ENCODE measurements around the gene DDX24.

DDX24 gene

GRCh38 chr14:94040796-94041195 lies 40.2 kb downstream of the DDX24 start:
- no peak for TF ChIP-seq CTCF (IDR thresholded peaks at IDR 0.05; ENCODE audit: insufficient read depth, low read depth, low read length, missing control alignments)
- no peak for DNase-seq (ENCODE audit: low read depth)
- no peak overlapping the region for H3K4me3 ChIP-seq (ENCODE audit: low read depth, low read length)

- no peak overlapping the region for H3K4me3 ChIP-seq (ENCODE audit: low read depth, low read length)
- no peak for DNase-seq (ENCODE audit: low read depth)
- TF ChIP-seq CTCF (IDR thresholded peaks at IDR 0.05; ENCODE audit: insufficient read depth, low read depth, low read length, missing control alignments): no peak
These were observed 40.8 kb downstream of the DDX24 start for GRCh38 chr14:94040247-94040646.

GRCh38 chr14:94038921-94039629 lies 41.9 kb downstream of the DDX24 start:
- no peak for DNase-seq (ENCODE audit: low read depth)
- no peak overlapping the region for H3K4me3 ChIP-seq (ENCODE audit: low read depth, low read length)
- no peak for TF ChIP-seq CTCF (IDR thresholded peaks at IDR 0.05; ENCODE audit: insufficient read depth, low read depth, low read length, missing control alignments)

- no peak for TF ChIP-seq CTCF (IDR thresholded peaks at IDR 0.05; ENCODE audit: insufficient read depth, low read depth, low read length, missing control alignments)
- H3K4me3 ChIP-seq (ENCODE audit: low read depth, low read length): no peak overlapping the region
- no peak for DNase-seq (ENCODE audit: low read depth)
These were observed 42.5 kb downstream of the DDX24 start for GRCh38 chr14:94038510-94038909.

GRCh38 chr14:94037954-94038353 lies 43.0 kb downstream of the DDX24 start:
- no peak overlapping the region for H3K4me3 ChIP-seq (ENCODE audit: low read depth, low read length)
- TF ChIP-seq CTCF (IDR thresholded peaks at IDR 0.05; ENCODE audit: insufficient read depth, low read depth, low read length, missing control alignments): no peak
- no peak for DNase-seq (ENCODE audit: low read depth)

- peak; percentile 86 for TF ChIP-seq CTCF (IDR thresholded peaks at IDR 0.05; ENCODE audit: insufficient read depth, low read depth, low read length, missing control alignments)
- no peak overlapping the region for H3K4me3 ChIP-seq (ENCODE audit: low read depth, low read length)
- peak; percentile 80 for DNase-seq (ENCODE audit: low read depth)
These were observed 44.5 kb downstream of the DDX24 start for GRCh38 chr14:94036313-94037167.

Data from GM12865 (cell line).